ENCODE results near the gene BDNF.

BDNF gene

DNA sequence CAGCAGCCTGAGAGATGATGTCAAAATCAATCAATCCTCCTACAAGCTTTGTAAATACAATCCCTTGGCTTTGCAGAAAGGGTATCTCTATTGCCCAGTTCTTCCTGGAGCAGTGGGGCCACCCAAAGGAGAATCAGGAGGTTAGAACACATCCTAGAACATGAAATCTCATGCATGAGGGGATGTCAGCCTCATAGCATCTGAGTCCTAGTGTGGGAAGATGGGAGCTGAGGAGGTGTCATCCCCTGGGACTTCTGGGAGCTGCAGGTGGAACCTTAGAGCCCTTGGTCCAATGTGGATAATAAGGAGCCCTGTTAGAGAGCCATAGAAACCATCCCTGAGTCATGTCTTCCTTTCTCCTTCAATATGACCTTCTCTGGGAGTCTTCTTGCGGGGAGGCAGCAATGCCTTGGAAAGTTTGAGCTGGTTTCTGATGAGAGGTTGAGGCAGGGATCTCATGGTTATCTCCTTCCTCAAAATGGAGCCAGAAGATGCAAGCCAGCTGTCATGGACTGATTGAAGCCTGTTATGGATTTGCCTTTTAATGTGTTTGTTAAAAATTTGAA is 74.8 kb downstream of the BDNF start:
- DNase-seq: no peak

DNA sequence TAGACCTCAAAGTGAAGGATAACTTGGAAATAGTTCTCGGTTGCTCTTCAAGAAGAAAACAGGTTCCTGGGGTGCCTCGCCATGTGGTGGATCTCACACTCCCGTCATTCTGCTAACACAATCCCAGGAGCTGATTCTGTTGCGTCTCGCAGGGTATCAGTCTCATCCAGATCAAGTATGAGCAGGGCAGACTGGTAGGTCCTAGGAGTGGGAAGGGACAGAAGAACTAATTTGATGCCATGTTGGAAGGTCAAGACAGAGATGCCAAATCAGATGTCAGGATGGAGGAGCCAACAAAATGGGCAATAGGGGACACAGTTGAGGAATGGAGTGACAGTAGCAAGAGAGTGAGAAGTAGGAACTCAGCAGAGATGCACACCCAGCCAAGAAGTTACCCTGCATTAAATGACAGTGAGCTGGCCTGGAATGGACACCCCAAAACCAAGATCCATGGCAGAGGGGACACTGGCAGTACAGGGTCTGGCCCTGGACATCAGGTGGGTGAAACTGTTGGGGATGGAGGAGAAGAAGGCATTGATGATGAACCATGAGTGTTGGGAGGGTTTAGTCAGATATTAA is 76.2 kb downstream of the BDNF start:
- DNase-seq: no peak

DNA sequence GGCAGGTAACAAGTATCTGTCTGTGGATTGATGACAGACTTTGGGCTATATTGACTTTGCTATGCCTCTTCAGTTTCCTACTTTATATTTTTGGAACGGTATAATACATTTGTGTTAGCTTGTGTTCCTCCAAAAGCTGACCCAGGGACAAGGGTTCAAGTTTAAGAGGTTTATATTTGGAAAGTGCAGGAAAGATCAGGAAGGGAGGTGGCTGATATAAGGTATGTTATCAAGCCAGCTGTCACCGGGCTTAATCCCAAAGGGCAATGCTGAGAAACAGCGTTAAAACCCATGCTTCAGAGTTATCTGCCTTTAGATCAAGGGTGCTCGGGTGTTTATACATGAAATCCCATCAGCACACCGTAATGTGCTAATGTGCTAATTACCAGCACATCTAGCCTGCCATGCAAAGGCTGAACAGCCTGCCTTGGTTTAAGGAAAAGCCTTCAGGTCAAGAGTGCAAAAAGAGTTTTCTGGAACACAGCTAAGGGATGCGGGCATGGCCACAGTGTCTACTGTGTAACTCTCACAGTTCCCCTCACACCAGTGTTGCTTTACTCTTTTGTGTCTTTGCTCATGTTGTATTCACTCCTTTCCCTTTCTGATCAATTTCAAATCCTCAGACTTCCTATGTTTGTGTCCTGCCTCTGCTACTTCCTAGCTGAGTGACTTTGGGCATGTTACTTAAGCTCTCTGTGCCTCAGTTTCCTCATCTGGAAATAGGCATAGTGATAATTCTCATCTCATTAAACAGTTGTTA is 77.5 kb downstream of the BDNF start:
- DNase-seq: no peak

DNA sequence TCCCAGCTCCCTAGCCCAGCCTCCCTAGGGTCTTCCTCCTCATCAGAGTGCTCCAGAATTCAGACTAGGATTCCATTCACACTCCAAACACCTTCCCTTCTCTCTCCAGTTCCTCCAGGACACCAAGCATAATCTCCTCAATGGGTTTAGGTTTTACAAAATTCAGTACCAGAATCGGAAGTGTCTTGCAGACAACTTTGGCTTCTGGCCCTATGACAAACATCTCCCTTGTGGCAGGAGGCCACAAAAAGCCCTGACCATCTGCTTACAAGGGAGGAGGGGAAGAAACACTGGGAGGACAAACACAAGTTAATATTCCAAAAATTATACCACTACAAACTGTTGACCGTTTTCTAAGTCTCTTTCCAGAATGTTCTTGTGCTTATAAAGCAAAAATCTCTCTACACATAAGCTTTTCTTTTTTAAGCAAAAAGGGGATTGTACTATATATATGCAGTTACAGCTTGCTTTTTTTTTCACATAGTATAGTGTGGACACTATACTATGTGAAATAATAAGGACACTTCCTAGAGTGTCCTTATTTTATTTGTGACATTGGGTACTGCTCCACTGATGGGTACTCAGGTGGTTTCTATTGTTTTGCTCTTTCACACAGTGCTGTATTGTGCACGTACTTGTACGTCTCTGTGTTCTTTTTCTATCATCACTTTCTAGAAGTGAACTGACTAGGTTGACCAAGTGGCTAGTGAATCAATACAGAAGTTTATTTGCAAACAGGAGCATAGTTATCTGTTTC is 78.7 kb downstream of the BDNF start:
- DNase-seq: no peak

DNA sequence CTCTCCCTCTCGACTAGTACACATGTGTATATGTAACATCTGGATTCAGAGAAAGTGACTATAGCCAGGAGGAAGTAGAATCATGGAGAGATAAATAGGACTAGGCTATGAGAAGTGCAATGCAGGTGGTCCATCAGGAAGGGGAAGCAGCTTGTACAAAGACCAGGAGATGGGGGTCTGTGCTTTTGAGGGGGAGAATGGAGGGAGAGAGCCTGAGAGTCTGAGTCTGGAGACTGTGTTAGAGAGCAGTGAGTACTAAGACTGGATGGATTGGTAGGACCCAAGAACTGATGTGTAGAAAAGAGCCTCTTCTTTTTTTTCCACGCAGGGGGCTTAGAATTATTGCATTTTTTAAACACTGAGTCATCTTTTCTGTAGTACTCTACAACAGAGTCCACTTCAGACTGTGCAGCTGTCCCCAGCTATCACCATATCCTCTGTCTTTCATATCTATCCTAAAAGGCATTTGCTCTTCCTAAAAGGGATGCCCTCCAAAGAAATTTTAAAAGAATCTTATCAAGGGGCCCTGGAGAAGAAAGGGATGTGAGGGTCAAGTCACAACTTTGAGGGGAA is 80.4 kb downstream of the BDNF start:
- DNase-seq: no peak

DNA sequence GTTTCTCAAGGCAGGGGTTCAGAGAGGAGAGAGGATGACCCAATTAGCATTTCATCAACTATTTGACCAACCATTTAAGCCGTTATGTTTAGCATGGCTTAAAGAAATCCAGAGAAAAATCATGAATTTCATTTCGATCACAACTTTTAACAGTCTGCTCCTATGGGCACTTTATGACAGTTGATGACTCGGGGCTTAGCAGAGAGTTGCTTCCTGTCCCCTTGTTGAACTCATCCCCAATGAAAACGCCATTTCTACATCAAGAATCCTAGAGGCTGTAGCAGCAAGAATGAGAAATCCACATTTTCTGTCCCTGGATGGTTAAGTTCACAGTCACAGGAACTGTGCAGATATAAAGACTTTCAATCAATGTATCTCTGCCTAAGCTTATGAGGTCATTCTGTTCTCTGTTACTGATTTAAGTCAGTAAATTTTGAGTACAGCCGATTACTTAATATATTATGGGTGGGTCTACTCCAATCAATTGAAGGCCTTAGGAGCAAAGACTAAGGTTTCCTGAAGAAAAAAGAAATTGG is 81.1 kb downstream of the BDNF start:
- no peak for DNase-seq

DNA sequence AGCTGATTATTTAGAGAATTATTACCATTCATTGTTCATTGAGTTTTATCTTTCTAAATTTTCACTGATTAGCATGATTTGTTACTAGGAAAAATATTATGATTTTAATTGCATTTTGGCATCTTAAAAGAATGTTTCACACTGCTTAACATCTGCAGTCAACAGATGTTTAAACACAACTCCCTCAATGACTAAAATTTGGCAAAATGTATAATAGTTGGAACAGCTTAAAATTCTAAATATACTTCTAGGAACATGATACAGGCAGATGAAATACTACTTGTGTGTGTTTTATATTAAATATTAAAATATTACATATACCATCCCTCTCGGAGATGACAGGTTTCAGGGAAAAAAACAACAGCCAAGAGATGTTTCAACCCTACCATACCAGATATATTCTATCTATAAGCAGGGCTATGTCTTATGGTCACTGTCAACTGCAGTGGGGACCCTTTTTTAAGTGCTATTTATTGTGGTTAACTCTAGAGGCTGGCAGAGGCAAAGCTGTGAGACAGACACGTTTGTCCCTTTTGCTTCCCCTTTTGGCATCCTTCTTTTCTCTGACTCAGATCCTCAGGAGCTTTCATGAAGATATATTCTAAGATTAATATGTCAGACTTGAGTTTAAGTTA is 81.9 kb downstream of the BDNF start:
- DNase-seq: no peak

DNA sequence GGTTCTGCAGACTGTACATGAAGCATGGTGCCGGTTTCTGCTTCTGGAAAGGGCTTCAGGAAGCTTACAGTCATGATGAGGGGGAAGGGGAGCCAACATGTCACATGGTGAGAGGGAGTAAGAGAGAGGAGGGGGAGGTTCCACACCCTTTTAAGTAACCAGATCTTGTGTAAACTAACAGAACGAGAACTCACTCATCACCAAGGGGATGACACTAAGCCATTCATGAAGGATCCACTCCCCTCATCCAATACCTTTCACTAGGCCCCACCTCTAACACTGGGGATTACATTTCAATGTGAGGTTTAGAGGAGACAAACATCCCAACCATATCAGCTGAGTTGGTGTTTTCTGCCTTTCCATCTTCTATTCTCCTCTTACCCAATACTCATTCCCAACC is 83.5 kb downstream of the BDNF start:
- no peak for DNase-seq

DNA sequence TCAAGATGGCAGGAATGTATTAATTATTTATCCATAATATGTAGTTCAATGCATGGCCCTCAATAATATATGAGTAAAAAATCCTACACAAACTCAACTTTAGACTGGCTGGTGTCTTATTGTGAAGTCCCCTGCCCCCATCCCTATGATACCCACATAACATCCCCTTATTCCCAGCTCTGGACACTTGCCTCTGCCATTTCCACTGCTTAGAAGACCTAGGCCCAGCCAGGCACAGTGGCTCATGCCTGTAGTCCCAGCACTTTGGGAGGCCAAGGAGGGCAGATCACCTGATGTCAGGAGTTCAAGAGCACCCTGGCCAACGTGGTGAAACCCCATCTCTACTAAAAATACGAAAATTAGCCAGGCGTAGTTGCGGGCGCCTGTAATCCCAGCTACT is 84.4 kb downstream of the BDNF start:
- DNase-seq: no peak

DNA sequence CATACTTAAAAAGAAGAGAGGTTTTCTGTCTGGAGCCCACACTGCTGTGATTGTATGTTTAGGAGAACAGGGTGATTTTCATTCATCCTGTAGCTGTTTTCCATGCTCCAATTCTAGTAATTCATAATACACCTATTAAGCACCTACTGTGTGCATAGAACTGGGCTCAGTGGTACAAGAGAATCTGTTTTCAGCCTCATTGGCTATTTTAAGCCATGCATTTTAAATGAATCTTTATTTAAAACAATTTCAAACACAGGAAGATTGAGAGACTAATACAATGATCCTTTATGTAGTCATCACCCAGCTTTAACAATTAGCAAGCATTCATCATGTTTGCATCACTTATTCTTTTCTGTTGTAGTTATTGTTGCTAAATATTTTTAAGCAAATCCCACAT is 86.2 kb downstream of the BDNF start:
- no peak for DNase-seq

DNA sequence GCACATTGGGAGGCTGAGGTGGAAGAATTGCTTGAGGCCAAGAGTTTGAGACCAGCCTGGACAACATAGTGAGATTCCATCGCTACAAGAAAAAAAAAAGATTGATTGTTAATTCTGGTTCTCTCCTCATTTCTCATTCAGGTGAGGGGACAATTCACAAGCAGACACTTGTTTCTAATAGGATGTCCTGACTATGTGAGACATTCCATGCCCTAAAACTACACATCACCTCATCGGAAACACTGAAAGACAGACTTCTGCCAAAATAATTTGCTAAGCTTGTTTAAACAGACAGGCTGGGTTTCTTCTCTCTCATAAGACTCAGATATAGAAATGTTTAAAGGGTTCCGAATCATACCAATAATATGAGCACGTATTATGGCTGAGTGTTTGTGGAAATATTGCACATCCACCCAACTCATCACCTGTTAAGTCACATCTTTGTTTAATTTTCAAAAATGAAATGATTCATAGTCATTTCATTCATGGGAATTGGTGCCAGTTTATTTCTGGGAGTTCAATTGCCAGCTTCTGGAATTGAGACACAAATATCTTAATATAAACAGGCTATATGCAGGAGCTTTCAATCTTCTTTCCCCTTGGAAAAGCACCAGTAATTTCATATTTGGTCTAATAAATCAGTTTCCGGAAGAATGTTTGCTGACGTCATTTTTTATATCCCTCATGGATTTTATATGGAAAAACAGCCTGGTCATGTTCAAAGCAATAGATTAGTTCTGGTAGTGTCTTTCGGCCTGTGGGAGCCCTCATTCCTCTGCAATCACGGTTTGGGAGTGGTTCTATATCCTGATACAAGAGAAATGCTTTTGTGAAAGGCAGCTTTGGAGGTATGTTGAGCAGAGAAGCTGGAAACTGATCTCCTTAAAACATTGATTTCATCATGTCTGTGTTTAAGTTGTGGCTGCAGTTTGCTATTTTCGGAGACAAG is 87.0 kb downstream of the BDNF start:
- no peak for DNase-seq

DNA sequence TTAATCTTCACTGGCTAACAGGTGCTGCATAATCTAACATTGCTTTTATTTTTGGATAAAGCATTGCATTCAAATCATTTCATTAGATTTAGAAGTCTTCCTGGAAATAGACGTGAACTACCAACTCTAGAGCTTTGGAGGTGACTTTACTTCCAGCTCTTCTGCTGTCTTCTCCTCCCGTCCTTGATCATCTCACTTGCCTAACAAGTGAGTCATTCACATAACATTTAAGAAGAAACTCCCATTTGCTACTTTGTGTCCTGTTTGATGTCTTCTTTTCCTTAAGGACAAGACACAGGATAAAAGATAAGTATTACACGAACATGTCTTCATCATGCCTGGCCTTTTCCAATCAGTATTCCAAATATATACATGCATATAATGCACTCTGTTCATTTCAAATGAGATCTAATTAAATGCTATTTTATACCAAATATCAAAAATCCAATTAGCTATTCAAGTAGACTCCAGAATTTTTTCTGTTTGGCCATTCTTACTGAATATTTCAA is 88.3 kb downstream of the BDNF start:
- DNase-seq: no peak

DNA sequence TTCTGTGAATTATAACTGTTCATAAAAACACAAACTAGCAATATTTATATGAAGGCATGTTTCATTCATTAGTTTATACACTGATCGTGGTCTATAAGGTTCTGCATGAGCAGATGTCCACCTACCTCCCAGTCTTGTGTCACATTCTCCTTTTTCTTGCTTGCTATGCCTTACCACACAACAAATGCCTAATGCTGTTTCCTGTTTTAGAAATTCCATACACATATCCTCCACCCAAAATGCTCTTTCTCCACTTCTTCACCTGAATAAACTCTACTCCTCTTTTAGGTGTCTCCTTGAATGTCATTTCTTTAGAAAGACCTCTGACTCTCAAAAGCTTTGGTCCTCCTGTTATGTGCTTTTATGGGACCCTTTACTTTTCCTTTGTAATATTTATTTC is 88.9 kb downstream of the BDNF start:
- DNase-seq: no peak

DNA sequence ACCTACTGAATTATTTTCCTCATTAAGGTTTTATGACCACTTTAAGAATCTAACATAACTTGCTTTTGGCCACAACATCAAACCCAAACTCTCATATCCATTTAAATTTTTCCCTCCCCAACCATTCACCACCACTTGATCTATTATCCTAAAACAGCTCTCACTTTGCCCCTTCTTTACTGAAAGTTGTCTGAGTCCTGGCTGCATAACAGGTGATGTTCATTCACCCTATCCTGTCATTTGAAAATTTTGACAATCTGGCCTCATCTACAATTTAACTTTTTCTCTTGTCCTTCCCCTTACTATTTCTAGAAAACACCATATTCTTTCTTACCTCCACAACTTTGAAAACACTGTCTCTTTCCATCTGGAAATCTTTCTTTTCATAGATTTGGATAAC is 89.3 kb downstream of the BDNF start:
- no peak for DNase-seq

DNA sequence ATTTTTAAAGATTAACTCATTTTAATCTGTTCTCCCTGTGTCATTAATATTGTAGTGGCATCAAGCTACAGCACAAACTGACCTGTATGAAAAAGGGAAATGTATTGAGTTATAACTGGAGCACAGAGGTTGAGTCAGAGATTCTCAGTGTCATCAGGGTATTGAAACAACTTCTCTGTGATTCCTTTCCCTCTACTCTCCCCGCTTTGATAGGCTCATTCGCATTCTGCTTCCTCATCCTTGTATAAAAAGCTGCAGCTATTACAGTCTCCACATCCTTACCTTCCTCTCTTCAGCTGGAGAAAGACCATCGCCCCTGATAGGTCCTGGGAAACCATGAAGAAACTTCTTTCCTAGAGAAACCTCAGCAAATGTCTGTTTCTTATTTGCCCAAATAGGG is 90.0 kb downstream of the BDNF start:
- DNase-seq: no peak

DNA sequence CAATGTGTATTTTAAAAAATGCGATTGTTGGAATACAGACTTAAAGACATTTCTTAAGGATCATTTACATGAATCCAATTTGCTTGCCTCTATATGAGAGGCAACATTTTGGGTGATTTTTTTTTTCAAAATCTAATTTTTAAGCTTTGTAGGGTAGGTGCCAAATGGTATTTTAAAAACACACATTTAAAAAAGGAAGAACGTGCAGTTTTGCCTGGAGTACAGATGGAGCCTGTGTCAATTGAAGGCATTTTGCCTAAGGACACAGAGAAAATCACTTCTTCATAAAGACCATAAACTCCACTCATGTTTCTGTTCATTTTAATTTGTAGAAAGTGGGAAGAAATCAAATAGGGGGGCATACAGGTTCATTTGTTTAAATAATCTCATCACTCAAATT is 91.3 kb downstream of the BDNF start:
- no peak for DNase-seq

DNA sequence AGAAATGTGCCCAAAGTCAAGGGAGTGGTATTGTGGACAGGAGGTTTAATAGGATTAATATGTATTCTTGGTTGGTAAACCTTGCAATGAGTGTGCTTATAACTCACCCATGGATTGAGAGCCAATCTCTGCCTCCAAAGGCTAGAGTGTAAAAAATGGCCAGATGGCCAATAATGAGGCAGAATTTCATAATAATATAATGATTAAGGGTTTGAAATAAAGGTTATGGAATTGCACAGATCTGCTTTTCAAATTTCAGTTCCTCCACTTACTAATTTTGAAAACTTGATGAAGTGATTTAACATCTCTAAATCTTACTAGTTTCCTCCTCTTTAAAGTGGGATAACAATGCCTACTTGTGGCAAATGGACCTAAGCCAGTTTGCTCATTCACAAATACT is 94.8 kb downstream of the BDNF start:
- DNase-seq: no peak

Measured in DMS79 treated with DMSO at 0.1 percent for 48 hours (cell line).